Endothelial cell of hepatic sinusoid (primary cell): ENCODE data around the gene LIN54.
"Not testable (repeated sequence)": the region's sequence is repeated elsewhere in the genome, so short reads cannot be mapped to it uniquely, and the experiment has no call there.

Source experiments
- in situ Hi-C: cut with HindIII; loops from 2 replicates; pipeline ENCODE4 v1.10.0; 2017; ENCODE audit warnings: low sequenced_read_pairs

LIN54 gene

GRCh38 chr4:83010522-83011318 is at the start of gene LIN54:
LIN54 (minus strand) TSS chr4:83010823; CDS start chr4:82984844, 25,979 bp downstream.
- in situ Hi-C loops: no loop called here

GRCh38 chr4:83054928-83055327 is 44.3 kb upstream of the LIN54 start:
- in situ Hi-C loops: no loop called here

DNA sequence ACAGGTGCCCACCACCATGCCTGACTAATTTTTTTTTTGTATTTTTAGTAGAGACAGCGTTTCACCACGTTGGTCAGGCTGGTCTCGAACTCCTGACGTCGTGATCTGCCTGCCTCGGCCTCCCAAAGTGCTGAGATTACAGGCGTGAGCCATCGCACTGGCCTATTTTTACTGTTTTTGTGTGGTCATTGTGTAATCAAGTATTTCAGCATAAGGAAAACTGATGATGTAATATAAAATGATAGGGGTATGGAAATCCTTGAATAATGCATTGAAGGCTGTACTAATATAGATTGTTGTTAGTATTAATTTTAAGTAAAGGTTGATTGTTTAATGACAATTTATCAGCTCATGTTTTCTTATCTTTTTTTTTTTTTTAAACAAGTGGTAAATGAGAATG is 38.2 kb upstream of the LIN54 start:
- in situ Hi-C loops: not testable (repeated sequence)

DNA sequence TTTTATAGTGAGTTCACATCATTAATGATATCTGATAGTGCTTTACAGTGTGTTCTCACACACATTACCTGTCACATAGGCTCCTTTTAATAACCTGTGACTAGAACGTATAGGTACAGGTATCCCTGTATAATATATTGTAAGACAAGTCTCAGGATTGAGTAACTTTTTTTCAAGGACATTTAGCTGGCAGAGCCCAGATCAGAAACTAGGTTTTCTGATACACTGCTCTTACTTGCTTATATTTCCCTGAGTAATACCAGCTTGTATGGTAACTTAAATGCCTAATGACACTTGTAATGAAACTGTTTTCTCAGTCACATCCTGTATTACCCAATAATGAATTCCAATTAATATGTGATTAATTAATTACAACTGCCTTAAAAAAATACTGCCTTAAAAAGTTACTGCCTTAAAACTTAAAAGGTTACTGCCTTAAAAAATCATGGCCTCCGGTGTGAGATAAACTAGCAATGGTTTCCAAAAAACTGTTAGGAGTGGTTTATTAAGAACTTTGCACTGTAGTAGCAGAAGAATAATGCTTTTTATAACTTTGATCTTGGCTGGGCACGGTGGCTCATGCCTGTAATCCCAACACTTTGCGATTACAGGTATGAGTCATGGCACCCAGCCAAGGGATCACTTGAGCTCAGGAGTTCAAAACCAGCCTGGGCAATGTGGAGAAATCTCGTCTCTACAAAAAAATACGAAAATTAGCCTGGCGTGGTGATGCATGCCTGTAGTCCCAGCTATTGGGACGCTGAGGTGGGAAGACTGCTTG is 36.3 kb upstream of the LIN54 start:
- in situ Hi-C loops: no loop called here

DNA sequence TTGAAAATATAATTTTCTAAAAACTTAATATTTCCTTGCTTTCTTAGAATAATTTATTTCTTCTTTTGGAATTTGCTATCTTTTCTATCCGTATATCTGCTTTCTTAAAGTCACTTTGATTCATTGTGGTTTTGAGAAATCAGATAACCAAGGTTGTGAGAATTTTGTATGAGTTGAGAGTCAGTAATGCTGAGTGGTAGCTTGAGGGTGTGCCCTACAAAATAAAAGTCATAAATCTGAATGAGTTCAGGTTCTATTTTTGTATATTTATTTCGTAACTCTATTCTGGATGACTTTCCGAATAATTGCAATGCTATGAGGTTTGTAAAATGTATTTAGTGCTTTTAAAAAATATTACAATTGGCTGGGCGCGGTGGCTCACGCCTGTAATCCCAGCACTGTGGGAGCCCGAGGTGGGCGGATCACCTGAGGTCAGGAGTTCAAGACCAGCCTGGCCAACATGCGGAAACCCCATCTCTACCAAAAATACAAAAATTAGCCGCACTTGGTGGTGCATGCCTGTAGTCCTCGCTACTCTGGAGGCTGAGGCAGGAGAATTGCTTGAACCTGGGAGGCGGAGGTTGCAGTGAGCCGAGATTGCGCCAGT is 33.3 kb upstream of the LIN54 start:
- in situ Hi-C loops: no loop called here

DNA sequence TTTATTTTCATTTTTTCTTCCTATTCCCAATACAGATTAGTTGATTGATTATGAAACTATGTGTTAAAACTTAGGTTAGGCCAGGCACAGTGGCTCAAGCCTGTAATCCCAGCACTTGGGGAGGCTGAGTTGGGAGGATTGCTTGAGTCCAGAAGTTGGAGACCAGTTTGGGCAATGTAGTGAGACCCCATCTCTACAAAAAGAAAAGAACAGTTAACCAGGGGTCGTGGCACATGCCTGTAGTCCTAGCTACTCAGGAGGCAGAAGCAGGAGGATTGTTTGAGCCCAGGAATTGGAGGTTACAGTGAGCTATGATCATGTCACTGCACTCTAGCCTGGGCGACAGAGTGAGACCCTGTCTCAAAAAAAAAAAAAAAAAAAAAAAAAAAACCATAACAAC is 32.5 kb upstream of the LIN54 start:
- in situ Hi-C loops: not testable (repeated sequence)

- in situ Hi-C loops: no loop called here
These were observed 29.6 kb upstream of the LIN54 start for GRCh38 chr4:83040269-83040668.

DNA sequence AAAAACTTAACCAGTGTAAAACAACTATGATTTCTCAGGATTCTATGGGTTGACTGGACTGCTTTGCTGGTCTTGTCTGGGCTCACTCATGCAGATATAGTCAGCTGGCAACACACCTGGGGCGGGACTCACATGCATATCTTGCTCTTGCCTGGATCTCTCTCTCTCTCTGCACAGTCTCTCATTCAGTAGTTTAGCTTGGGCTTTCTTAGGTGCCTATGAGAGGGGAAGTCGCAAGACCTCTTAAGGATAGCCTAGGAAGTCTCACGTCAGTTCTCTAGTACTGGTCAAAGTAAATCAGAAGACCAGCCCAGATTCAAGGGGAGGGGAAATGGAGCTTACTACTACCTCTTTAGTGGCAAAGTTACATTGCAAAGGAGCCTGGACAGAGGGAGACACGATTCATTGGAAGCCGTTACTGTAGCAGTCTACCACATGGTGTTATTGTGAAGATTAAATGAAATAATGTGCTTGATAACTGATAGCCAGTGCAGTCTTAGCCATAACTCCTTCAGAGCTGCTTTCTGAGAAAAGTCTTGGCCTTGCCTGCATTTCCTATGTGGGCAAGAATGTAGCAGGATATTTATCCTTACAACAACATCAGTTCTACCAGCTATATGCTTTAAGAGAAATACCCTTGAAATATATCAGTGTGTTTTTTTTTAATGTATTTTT is 26.5 kb upstream of the LIN54 start:
- in situ Hi-C loops: no loop called here

DNA sequence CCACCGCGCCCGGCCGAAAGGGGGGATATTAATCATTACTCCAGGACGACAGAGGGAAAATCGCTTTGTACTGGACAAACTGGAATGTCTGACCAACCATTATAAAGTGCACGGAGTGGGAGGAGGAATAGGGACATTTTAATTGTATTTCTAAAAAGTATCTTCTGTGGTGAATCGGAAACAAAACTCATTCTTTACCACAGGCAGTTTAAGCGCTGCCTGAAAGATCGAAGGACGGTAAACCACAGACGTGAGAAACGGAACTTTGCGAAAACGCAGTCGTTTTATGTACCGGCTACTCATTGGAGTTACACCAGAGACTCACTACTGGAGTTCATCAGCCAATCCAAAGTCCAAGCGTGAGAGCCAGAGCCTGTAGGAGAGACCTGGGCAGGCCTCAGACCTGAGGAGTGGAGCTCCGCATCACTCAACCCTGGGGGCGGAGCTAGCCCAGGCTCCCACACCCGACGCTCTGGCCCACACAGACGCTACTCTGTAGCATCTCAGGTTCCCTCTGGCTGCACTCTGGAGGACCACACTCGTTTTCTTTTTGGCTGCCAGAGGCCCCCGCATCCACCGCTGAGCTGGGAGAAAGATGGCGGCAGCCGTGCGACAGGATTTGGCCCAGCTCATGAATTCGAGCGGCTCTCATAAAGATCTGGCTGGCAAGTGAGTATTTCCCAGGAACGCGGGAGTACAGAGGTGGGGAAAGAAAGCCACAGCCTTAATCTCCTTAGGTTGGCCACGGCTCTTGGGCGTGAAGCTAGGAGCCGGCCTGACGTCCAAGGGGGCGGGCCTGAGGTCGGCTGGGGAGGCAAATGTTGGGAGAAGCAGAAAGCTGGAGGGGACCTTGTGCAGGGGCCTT is 24.2 kb upstream of the LIN54 start, which contains the start of gene COPS4:
Gene COPS4, plus strand, starts transcription at position 554 of the 865 bp plus-strand sequence. Its CDS starts 42 bp downstream, at position 596.
- in situ Hi-C loops: no loop called here

DNA sequence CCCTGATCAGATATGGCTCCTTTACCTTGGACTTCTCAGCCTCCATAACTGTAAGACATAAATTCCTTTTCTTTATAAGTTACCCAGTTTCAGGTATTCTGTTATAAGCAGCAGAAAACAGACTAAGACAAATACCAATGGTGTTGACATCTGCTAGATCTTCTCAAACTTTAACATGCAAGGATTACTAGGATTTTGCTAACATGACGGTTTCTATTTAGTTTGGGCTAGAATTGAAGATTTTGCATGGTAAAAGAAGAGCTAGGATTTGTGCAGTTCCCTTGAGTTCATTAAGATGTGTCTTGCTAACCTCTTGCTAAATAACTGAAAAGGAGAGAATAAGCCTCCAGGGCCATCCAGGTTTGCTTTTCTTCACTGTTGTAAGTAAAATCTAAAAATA is 19.1 kb upstream of the LIN54 start:
- in situ Hi-C loops: no loop called here

DNA sequence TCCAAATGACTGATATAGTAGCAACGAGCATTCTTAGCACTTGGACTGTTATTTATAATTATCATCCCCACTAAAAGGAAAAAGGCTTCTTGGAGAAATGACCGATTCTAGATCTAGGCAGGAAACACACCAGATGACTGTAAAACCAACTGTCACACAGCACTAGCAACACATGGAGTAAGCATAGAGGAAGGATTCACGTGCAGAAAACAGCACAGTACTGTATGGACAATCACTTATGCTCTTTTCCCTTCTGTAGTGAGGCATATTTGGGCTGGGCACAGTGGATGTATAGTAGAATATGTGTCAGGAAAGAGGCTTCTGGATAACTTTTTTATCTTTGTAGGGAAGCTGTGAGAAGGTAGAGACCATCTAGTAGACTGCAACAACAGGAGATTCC is 18.4 kb upstream of the LIN54 start:
- in situ Hi-C loops: no loop called here

DNA sequence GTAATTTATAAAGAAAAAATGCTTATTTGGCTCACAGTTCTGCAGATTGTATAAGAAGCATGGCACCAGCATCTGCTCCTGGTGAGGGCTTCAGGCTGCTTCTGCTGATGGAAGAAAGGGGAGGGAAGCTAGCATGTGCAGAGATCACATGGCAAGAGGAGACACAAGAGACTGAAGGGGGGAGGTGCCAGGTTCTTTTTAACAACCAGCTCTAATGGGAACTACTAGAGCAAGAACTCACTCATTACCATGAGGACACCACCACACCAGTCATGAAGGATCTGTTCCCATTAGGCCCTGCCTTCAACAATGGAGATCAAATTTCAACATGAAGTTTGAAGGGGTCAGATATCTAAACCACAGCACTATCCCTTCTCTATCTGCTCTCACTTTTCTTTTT is 14.9 kb upstream of the LIN54 start:
- in situ Hi-C loops: no loop called here

DNA sequence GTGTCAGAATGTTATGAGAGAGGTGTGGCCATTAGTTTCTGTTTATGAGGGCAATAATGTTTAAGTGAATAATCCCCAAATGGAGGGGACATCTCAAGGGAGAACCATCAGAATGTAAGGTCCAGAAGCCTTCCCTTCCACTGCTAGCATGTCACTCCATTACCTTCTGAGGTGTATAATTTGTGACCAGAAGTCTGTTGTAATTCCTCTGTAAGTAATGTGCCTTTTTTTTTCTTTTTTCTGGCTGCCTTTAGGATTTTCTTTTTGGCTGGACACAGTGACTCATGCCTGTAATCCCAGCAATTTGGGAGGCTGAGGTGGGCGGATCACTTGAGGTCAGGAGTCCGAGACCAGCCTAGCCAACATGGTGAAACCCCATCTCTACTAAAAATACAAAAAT is 13.6 kb upstream of the LIN54 start:
- in situ Hi-C loops: no loop called here

DNA sequence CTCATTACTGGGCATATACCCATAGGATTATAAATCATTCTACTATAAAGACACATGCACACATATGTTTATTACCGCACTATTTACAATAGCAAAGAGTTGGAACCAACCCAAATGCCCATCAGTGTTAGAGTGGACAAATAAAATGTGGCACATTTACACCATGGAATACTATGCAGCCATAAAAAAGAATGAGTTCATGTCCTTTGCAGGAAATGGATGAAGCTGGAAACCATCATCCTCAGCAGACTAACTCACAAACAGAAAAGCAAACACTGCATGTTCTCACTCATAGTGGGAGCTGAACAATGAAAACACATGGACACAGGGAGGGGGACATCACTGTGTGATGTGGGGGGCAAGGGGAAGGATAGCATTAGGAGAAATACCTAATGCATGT is 13.0 kb upstream of the LIN54 start:
- in situ Hi-C loops: not testable (repeated sequence)

- in situ Hi-C loops: no loop called here
These were observed 12.3 kb upstream of the LIN54 start for GRCh38 chr4:83022724-83023450.

GRCh38 chr4:83019794-83020494 is 9.3 kb upstream of the LIN54 start:
- in situ Hi-C loops: no loop called here

DNA sequence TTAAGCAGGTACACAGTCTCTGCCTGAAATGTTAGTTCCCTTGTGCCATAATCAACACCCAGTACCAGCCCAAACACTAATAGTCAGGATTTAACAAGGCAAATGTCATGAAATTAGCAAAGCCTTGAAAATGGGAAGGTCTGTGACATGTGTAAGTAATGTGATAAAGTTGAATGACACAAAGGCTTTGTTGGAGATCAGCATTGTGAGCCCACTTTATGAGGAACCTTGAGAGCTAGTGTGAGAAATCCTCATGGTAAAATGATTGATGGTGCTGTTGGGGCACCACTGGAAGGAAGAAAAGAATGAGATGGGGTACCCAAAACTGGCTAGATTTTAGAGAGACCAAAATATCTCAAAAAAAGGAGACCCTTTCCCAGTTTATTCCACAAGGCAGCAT is 3.3 kb upstream of the LIN54 start:
- in situ Hi-C loops: no loop called here

DNA sequence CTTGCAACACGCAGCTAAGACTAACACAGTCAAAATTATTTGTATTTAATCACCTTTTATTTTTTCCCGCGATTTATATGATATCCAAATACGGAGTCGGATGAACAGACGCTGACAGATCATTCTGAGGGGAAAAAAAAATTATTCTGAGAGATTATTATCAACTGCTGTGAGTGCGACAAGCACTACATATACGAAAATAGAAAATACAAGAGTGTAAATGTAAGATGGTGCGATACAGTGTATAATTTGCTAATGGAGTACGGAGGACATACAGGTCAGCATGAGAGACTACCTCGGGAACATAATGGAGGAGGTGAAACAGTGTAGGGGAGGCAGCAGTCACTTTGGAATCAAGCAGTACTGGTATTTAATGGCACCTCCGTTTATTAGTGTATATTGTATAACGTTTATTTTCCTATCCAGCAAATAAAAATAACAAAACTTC is 2.8 kb upstream of the LIN54 start:
- in situ Hi-C loops: no loop called here
